ENCODE data around the gene CAPS. TPM values are rescaled to one million over a fixed set of nuclear protein-coding genes. Genes with fewer than 3 reads are reported as not detected.
A peak's percentile ranks its signal among the peaks of the same experiment; 100 is the strongest.
"Not testable (repeated sequence)": the region's sequence is repeated elsewhere in the genome, so short reads cannot be mapped to it uniquely, and the experiment has no call there.

CAPS gene
- total and polyA plus RNA-seq, 10 donors = 14.7 to 61.8 (median 18.7) TPM

DNA sequence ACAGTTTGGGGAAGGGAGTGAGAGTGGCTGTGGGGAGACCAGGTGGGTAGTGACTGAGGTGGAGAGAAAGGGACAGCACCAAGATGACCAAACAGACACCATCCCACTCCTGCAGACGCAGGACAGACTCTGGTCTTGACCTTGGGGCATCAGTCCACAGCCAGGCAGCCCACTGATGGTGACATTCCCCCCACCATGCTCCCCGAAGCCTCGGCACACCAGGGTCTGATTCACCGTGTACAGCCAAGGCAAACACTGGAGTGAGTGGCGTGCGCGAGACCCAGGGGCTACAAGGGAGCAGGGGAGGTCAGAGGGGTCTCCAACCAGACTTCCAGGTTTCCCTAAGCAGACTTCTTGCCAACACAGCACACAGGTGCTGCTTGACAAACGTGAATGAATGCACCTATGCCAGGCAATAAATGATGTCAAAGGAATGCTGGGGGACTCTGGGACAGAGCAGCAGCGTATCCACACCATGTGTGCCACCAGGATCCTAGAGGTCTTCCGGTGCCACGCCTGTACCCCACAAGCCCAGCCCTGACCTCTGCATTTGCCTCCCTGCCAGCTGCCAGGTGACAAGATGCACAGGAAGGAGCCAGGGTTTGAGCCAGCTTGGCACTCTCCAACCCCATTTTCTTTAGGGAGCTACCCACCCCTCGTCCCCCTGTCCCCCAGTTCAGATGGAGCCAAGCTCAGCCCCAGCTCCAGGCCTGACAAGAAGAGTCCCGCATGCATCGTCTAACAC, 45.4 kb downstream of the CAPS start:
- peaks cover 55 to 100% (median 91%) of the 10 kb centered on the region in 6 donors for H3K4me1 ChIP-seq
- intact Hi-C loops (cut with DNase I; ENCODE audit: low total_unique reads) = loop anchor here (10.0 kb wide), 1 partner anchor 55 kb away; the partner anchor contains the start of genes NDUFA11 and VMAC
- DNase-seq = no peak
- H3K4me3 ChIP-seq = no peak overlapping the region
- H3K27me3 ChIP-seq (replicated peaks in 1 of 7) = no peaks in the 10 kb centered on the region
- TF ChIP-seq POLR2AphosphoS5 (IDR thresholded peaks at IDR 0.05) = peak in 2 of 3 donors; percentile 21 to 53
- TF ChIP-seq, protein P1, sequence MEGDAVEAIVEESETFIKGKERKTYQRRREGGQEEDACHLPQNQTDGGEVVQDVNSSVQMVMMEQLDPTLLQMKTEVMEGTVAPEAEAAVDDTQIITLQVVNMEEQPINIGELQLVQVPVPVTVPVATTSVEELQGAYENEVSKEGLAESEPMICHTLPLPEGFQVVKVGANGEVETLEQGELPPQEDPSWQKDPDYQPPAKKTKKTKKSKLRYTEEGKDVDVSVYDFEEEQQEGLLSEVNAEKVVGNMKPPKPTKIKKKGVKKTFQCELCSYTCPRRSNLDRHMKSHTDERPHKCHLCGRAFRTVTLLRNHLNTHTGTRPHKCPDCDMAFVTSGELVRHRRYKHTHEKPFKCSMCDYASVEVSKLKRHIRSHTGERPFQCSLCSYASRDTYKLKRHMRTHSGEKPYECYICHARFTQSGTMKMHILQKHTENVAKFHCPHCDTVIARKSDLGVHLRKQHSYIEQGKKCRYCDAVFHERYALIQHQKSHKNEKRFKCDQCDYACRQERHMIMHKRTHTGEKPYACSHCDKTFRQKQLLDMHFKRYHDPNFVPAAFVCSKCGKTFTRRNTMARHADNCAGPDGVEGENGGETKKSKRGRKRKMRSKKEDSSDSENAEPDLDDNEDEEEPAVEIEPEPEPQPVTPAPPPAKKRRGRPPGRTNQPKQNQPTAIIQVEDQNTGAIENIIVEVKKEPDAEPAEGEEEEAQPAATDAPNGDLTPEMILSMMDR (IDR thresholded peaks at IDR 0.05 in 8 of 11, conservative IDR thresholded peaks at IDR 0.05 in 3 of 11) = no peak
- peak overlapping the region; percentile 51 to 90 (median 82) for H3K27ac ChIP-seq
- H3K36me3 ChIP-seq = peaks cover 0 to 26% (median 0%) of the 10 kb centered on the region in 6 donors
- WGBS, 5 donors = 65 to 83% (median 76%) methylated on average over 11 to 14 of the region's 14 CpGs
- H3K9me3 ChIP-seq = no peaks in the 10 kb centered on the region

DNA sequence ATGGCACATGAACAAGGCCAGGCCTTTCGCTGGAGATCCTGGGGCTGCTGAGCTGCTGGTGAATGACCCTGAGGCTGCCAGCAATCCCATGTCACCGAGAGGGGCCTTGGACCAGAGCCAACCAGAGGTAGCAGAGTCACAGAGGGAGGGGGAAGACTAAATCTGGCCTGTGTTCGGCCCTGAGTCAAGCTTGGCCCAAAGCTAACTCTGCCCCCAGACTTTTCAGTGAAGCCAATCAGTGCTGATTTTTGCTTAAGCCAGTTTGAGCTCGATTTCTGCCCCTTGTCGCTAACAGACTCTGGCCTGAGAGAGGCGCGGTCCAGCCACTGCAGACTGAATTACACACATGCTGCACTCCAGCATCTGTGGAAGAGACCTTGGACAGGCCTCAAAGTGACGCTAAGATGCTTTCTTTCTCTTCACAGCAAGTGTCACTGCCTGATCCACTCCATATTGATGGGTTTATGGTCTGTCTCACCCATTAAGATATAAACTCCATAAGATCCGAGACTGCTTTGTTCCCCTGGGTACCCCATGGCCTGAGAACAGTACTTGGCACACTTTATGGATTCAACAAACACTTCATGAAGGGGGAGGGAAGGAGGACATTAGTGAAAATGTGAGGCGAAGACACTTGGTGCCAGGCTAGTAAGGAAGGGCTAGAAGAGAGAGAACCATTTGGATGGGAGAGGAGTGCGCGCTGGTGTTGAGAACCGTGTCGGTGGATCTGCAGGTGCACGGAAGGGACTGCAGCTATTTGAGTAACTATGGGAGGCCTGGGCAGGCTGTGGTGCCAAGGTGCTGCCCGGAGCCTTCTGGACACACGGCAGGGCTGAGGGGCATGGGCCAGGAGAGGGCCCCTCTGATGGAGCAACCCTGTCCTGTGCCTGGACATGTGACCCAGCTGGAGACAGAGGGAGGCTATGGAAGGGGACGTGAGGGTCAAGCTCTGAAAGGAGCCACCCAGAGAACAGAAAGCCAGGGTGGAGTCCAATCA, 46.2 kb downstream of the CAPS start:
- intact Hi-C loops (cut with DNase I; ENCODE audit: low total_unique reads) = loop anchor here (10.0 kb wide), 1 partner anchor 56 kb away; the partner anchor contains the start of genes NDUFA11 and VMAC

DNA sequence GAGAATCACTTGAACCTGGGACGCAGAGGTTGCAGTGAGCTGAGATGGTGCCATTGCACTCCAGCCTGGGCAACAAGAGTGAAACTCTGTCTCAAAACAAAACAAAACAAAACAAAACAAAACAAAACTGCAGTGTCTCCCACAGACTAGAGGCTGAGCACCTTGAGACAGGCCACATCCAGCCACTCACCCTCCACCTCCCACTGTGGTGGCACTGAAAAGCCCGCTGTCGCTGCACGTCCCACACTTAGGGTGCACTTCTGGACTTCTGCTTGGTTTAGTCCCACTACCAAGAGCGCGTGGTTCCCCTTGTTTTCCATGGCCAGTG, 47.6 kb downstream of the CAPS start:
- WGBS, 5 donors = 56 to 68% (median 56%) methylated on average over 5 to 6 of the region's 6 CpGs

More for the DNA sequence above, 46.2 kb downstream of the CAPS start:
- peak overlapping the region; percentile 51 to 90 (median 82) for H3K27ac ChIP-seq
- peak in 2 of 3 donors; percentile 22 to 48 for TF ChIP-seq POLR2AphosphoS5 (IDR thresholded peaks at IDR 0.05)
- TF ChIP-seq, protein P1 (IDR thresholded peaks at IDR 0.05 in 8 of 11, conservative IDR thresholded peaks at IDR 0.05 in 3 of 11) = no peak
- no peaks in the 10 kb centered on the region for H3K27me3 ChIP-seq (replicated peaks in 1 of 7)
- peaks cover 0 to 32% (median 2%) of the 10 kb centered on the region in 6 donors for H3K36me3 ChIP-seq
- H3K4me3 ChIP-seq = no peak overlapping the region
- H3K4me1 ChIP-seq = peaks cover 47 to 100% (median 90%) of the 10 kb centered on the region in 6 donors
- H3K9me3 ChIP-seq = no peaks in the 10 kb centered on the region
- WGBS, 5 donors = 78 to 85% (median 81%) methylated on average over 15 to 18 of the region's 18 CpGs
- no peak for DNase-seq

More for the DNA sequence above, 47.6 kb downstream of the CAPS start:
- H3K27ac ChIP-seq = peak overlapping the region; percentile 71 to 90 (median 84)
- H3K4me1 ChIP-seq = peaks cover 44 to 100% (median 92%) of the 10 kb centered on the region in 6 donors
- not testable (repeated sequence) for DNase-seq; H3K9me3 ChIP-seq; H3K27me3 ChIP-seq (replicated peaks in 1 of 7)
- H3K4me3 ChIP-seq = peak overlapping the region in 2 of 8 donors; percentile 8 to 49
- intact Hi-C loops (cut with DNase I; ENCODE audit: low total_unique reads) = loop anchor here (10.0 kb wide), 1 partner anchor 57 kb away; the partner anchor contains the start of genes NDUFA11 and VMAC
- peaks cover 0 to 43% (median 6%) of the 10 kb centered on the region in 6 donors for H3K36me3 ChIP-seq
